Vagina (tissue), 2 donors: Measurements from ENCODE around the gene ANKS3. TPM values are rescaled to one million over a fixed set of nuclear protein-coding genes. Genes with fewer than 3 reads are reported as not detected.

Source experiments
- DNase-seq, 2 donors: peaks; one replicate each; pipeline ENCODE4 v3.0.0-alpha.2; 2017; ENCODE audit errors: extremely low spot score in 2 of 2
- H3K27ac ChIP-seq: fragments of 200-600 bp; sonication (generic); one replicate; pipeline ENCODE4 v1.5.1; 2019
- H3K27me3 ChIP-seq: fragments of 200-600 bp; sonication (generic); one replicate; pipeline ENCODE4 v1.5.1; 2019
- H3K36me3 ChIP-seq, 2 donors: fragments of 200-600 bp; sonication (generic); one replicate each; pipeline ENCODE4 v1.5.1; 2017 to 2019
- H3K4me1 ChIP-seq: fragments of 200-600 bp; sonication (generic); one replicate; pipeline ENCODE4 v1.5.1; 2019
- H3K4me3 ChIP-seq, 2 donors: fragments of 200-600 bp; sonication (generic); 1 replicate in 1 of 2; 2 replicates in 1 of 2; pipeline ENCODE4 v1.5.1; 2016 to 2019
- H3K9me3 ChIP-seq: fragments of 200-600 bp; sonication (generic); one replicate; pipeline ENCODE4 v1.5.1; 2019
- CTCF ChIP-seq, 3 experiments: fragments of 450-650 bp in 2 of 3; fragments of 200-600 bp in 1 of 3; sonication (generic) in 1 of 3; IDR thresholded peaks; one replicate each; pipeline ENCODE4 v1.5.1; 2017 to 2019; ENCODE audit warnings: antibody characterized with exemption in 3 of 3, mild to moderate bottlenecking in 2 of 3, moderate library complexity in 2 of 3
- POLR2A ChIP-seq, 2 donors: fragments of 450-650 bp; IDR thresholded peaks; one replicate each; pipeline ENCODE4 v1.6.1; 2017; ENCODE audit warnings: antibody characterized with exemption in 2 of 2, mild to moderate bottlenecking in 2 of 2, moderate library complexity in 2 of 2
- POLR2AphosphoS5 ChIP-seq, 2 donors: sonication (generic); formaldehyde crosslinking; IDR thresholded peaks; one replicate each; pipeline ENCODE4 v1.9.0; 2017; ENCODE audit warnings: antibody characterized with exemption in 2 of 2, mild to moderate bottlenecking in 2 of 2, low read depth in 1 of 2; ENCODE audit not compliant: insufficient read depth in 1 of 2
- intact Hi-C: fragments of 100-400 bp; cut with DNase I; formaldehyde crosslinking; loops from one replicate; pipeline ENCODE4 v1.15.1; 2023
- total RNA-seq: library from RNA; depleted of rRNA; stranded (reverse); fragments of >200 nt; gene quantifications from one replicate; pipeline ENCODE4 v1.2.3, GENCODE V29; 2016

Gene ANKS3
- total RNA-seq, 1 donor from 2014 or later, result 25.3 TPM

- Histone ChIP-seq H3K27me3 (no peaks in the 10 kb centered on the region), H3K4me1 (peaks cover 13% of the 10 kb centered on the region), H3K27ac (no peak overlapping the region), H3K9me3 (no peaks in the 10 kb centered on the region), H3K36me3 (peaks cover 0 to 44% of the 10 kb centered on the region in 2 donors), H3K4me3 (no peak overlapping the region)
- intact Hi-C loops, result no loop called here
- no peak for DNase-seq
- TF ChIP-seq POLR2AphosphoS5 (IDR thresholded peaks at IDR 0.05; ENCODE audit: insufficient read depth in 1 of 2, low read depth in 1 of 2), result no peak
- no peak for TF ChIP-seq POLR2A (IDR thresholded peaks at IDR 0.05)
- no peak for TF ChIP-seq CTCF (IDR thresholded peaks at IDR 0.05)
Observed at GRCh38 chr16:4728676-4729075, 5.4 kb downstream of the ANKS3 start.

- intact Hi-C loops, result no loop called here
- Histone ChIP-seq H3K4me3 (no peak overlapping the region), H3K27ac (no peak overlapping the region), H3K4me1 (no peaks in the 10 kb centered on the region), H3K36me3 (peaks cover 0 to 51% of the 10 kb centered on the region in 2 donors), H3K27me3 (no peaks in the 10 kb centered on the region), H3K9me3 (no peaks in the 10 kb centered on the region)
- no peak for TF ChIP-seq CTCF (IDR thresholded peaks at IDR 0.05)
- TF ChIP-seq POLR2AphosphoS5 (IDR thresholded peaks at IDR 0.05; ENCODE audit: insufficient read depth in 1 of 2, low read depth in 1 of 2), result no peak
- no peak for DNase-seq
Observed at GRCh38 chr16:4726616-4727015, 7.5 kb downstream of the ANKS3 start.

GRCh38 chr16:4724661-4725270, 9.3 kb downstream of the ANKS3 start:
- no peak for DNase-seq
- Histone ChIP-seq H3K27ac (no peak overlapping the region), H3K9me3 (no peaks in the 10 kb centered on the region), H3K4me3 (no peak overlapping the region), H3K4me1 (no peaks in the 10 kb centered on the region), H3K36me3 (peaks cover 0 to 49% of the 10 kb centered on the region in 2 donors), H3K27me3 (no peaks in the 10 kb centered on the region)
- TF ChIP-seq CTCF (IDR thresholded peaks at IDR 0.05) (no peak), POLR2A (IDR thresholded peaks at IDR 0.05) (no peak), POLR2AphosphoS5 (IDR thresholded peaks at IDR 0.05; ENCODE audit: insufficient read depth in 1 of 2, low read depth in 1 of 2) (no peak)
- intact Hi-C loops, result no loop called here

- Histone ChIP-seq H3K4me1 (no peaks in the 10 kb centered on the region), H3K9me3 (no peaks in the 10 kb centered on the region), H3K36me3 (peaks cover 0 to 45% of the 10 kb centered on the region in 2 donors), H3K27me3 (no peaks in the 10 kb centered on the region), H3K4me3 (no peak overlapping the region), H3K27ac (no peak overlapping the region)
- no peak for DNase-seq
- intact Hi-C loops, result no loop called here
- TF ChIP-seq CTCF (IDR thresholded peaks at IDR 0.05) (no peak), POLR2A (IDR thresholded peaks at IDR 0.05) (no peak), POLR2AphosphoS5 (IDR thresholded peaks at IDR 0.05; ENCODE audit: insufficient read depth in 1 of 2, low read depth in 1 of 2) (no peak)
Observed at GRCh38 chr16:4723071-4723767, 10.9 kb downstream of the ANKS3 start.

- H3K36me3 ChIP-seq, result peaks cover 0 to 16% of the 10 kb centered on the region in 2 donors
- no peak for DNase-seq
- intact Hi-C loops, result no loop called here
- H3K9me3 ChIP-seq, result no peaks in the 10 kb centered on the region
- H3K27ac ChIP-seq, result no peak overlapping the region
- H3K27me3 ChIP-seq, result no peaks in the 10 kb centered on the region
- H3K4me1 ChIP-seq, result no peaks in the 10 kb centered on the region
- TF ChIP-seq POLR2AphosphoS5 (IDR thresholded peaks at IDR 0.05; ENCODE audit: insufficient read depth in 1 of 2, low read depth in 1 of 2) (no peak), CTCF (IDR thresholded peaks at IDR 0.05) (no peak), POLR2A (IDR thresholded peaks at IDR 0.05) (no peak)
- no peak overlapping the region for H3K4me3 ChIP-seq
Observed at GRCh38 chr16:4718466-4718865, 15.6 kb downstream of the ANKS3 start.
